GM19397 (cell line): Measurements from ENCODE around the gene RARA.
A peak's percentile ranks its signal among the peaks of the same experiment; 100 is the strongest.

Source experiments
- ATAC-seq: cut with Tn5 transposase; IDR thresholded peaks from one replicate; pipeline ENCODE4 v1.9.1; 2021; ENCODE audit warnings: mild to moderate bottlenecking, moderate library complexity; ENCODE audit not compliant: unreplicated experiment

Gene RARA

GRCh38 chr17:40315678-40316570, 6.9 kb downstream of the RARA start:
- ATAC-seq, result no peak

GRCh38 chr17:40316571-40317344, 7.8 kb downstream of the RARA start:
- ATAC-seq, result no peak

GRCh38 chr17:40317345-40317873, 8.4 kb downstream of the RARA start:
- ATAC-seq, result no peak

GRCh38 chr17:40317880-40318829, 9.2 kb downstream of the RARA start:
- ATAC-seq, result peak; percentile 64

GRCh38 chr17:40318830-40319391, 9.9 kb downstream of the RARA start:
- ATAC-seq, result no peak

- no peak for ATAC-seq
These were observed 10.9 kb downstream of the RARA start for GRCh38 chr17:40319651-40320540.

GRCh38 chr17:40320756-40321523, 12.0 kb downstream of the RARA start:
- ATAC-seq, result no peak

GRCh38 chr17:40321524-40321929, 12.5 kb downstream of the RARA start:
- ATAC-seq, result no peak

GRCh38 chr17:40321961-40322357, 13.0 kb downstream of the RARA start:
- ATAC-seq, result no peak

- peak; percentile 33 for ATAC-seq
These were observed 13.7 kb downstream of the RARA start for GRCh38 chr17:40322358-40323315.

- no peak for ATAC-seq
These were observed 14.7 kb downstream of the RARA start for GRCh38 chr17:40323391-40324381.

- no peak for ATAC-seq
These were observed 16.4 kb downstream of the RARA start for GRCh38 chr17:40325156-40326013.

GRCh38 chr17:40326014-40326831, 17.2 kb downstream of the RARA start:
- ATAC-seq, result no peak

- no peak for ATAC-seq
These were observed 17.8 kb downstream of the RARA start for GRCh38 chr17:40326832-40327199.
